Parathyroid adenoma (tissue), 2 donors: Measurements from ENCODE around the gene DPH7.
"Not testable (repeated sequence)": the region's sequence is repeated elsewhere in the genome, so short reads cannot be mapped to it uniquely, and the experiment has no call there.

ENCODE experiments used
- H2AFZ ChIP-seq: fragments of 300-600 bp; sonication (generic); one replicate; pipeline ENCODE4 v1.7.0; 2017; ENCODE audit warnings: antibody characterized with exemption, mild to moderate bottlenecking
- H3K27ac ChIP-seq: fragments of 300-600 bp; sonication (generic); one replicate; pipeline ENCODE4 v1.7.0; 2017
- H3K27me3 ChIP-seq: fragments of 300-600 bp; sonication (generic); one replicate; pipeline ENCODE4 v1.7.0; 2017; ENCODE audit warnings: low read length; ENCODE audit not compliant: control insufficient read depth, insufficient read depth
- H3K36me3 ChIP-seq: fragments of 300-600 bp; sonication (generic); one replicate; pipeline ENCODE4 v1.7.0; 2017; ENCODE audit warnings: low read length; ENCODE audit not compliant: control insufficient read depth, insufficient read depth
- H3K4me1 ChIP-seq: fragments of 300-600 bp; sonication (generic); one replicate; pipeline ENCODE4 v1.7.0; 2017; ENCODE audit warnings: control low read depth
- H3K4me2 ChIP-seq: fragments of 300-600 bp; sonication (generic); one replicate; pipeline ENCODE4 v1.7.0; 2017; ENCODE audit warnings: low read length
- H3K4me3 ChIP-seq: fragments of 300-600 bp; sonication (generic); one replicate; pipeline ENCODE4 v1.7.0; 2017; ENCODE audit warnings: low read depth, low read length
- H3K79me2 ChIP-seq: fragments of 300-600 bp; sonication (generic); one replicate; pipeline ENCODE4 v1.7.0; 2017; ENCODE audit warnings: control low read depth
- H3K9ac ChIP-seq: fragments of 300-600 bp; sonication (generic); one replicate; pipeline ENCODE4 v1.7.0; 2017; ENCODE audit warnings: mild to moderate bottlenecking
- H3K9me3 ChIP-seq: fragments of 300-600 bp; sonication (generic); one replicate; pipeline ENCODE4 v1.7.0; 2017; ENCODE audit warnings: low read length; ENCODE audit not compliant: control insufficient read depth
- TF ChIP-seq, protein P1 (sequence below): fragments of 300-600 bp; sonication (generic); IDR thresholded peaks from one replicate; pipeline ENCODE4 v1.7.0; 2017; ENCODE audit warnings: antibody characterized with exemption, mild to moderate bottlenecking
- donor health status: primary hyperparathyroidism.

DPH7 gene

DNA sequence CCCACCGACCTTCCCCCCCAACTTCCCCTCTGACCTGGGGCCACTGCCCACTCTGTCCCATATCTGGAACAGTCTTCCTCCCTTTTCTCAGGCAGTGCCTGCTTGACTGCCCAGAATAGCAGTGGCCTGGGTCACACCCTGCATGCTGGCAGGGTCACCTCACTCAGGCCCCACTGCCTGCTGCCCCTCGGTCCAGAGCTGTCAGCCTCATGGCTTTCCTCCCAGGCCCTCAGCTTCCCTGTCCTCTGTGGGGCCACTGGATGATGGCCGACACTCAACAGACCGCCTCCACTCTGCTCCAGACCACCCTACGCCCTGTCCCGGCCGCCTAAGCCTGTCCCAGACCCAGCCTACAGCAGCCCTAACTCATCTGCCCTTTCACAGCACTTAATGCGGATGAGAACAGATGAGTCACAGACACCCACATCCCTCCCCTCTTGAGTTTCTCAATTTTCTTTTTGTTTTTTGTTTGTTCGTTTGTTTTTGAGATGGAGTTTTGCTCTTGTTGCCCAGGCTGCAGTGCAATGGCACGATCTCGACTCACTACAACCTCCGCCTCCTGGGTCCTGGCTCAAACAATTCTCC lies 34.5 kb downstream of the DPH7 start:
- no peaks in the 10 kb centered on the region for H3K4me1 ChIP-seq
- H3K9ac ChIP-seq = no peak overlapping the region
- TF ChIP-seq, protein P1, sequence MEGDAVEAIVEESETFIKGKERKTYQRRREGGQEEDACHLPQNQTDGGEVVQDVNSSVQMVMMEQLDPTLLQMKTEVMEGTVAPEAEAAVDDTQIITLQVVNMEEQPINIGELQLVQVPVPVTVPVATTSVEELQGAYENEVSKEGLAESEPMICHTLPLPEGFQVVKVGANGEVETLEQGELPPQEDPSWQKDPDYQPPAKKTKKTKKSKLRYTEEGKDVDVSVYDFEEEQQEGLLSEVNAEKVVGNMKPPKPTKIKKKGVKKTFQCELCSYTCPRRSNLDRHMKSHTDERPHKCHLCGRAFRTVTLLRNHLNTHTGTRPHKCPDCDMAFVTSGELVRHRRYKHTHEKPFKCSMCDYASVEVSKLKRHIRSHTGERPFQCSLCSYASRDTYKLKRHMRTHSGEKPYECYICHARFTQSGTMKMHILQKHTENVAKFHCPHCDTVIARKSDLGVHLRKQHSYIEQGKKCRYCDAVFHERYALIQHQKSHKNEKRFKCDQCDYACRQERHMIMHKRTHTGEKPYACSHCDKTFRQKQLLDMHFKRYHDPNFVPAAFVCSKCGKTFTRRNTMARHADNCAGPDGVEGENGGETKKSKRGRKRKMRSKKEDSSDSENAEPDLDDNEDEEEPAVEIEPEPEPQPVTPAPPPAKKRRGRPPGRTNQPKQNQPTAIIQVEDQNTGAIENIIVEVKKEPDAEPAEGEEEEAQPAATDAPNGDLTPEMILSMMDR = no peak
- no peak overlapping the region for H3K4me2 ChIP-seq
- no peaks in the 10 kb centered on the region for H3K36me3 ChIP-seq
- no peaks in the 10 kb centered on the region for H3K27me3 ChIP-seq
- no peak overlapping the region for H2AFZ ChIP-seq
- H3K9me3 ChIP-seq = no peaks in the 10 kb centered on the region
- no peaks in the 10 kb centered on the region for H3K79me2 ChIP-seq
- no peak overlapping the region for H3K27ac ChIP-seq
- no peak overlapping the region for H3K4me3 ChIP-seq

DNA sequence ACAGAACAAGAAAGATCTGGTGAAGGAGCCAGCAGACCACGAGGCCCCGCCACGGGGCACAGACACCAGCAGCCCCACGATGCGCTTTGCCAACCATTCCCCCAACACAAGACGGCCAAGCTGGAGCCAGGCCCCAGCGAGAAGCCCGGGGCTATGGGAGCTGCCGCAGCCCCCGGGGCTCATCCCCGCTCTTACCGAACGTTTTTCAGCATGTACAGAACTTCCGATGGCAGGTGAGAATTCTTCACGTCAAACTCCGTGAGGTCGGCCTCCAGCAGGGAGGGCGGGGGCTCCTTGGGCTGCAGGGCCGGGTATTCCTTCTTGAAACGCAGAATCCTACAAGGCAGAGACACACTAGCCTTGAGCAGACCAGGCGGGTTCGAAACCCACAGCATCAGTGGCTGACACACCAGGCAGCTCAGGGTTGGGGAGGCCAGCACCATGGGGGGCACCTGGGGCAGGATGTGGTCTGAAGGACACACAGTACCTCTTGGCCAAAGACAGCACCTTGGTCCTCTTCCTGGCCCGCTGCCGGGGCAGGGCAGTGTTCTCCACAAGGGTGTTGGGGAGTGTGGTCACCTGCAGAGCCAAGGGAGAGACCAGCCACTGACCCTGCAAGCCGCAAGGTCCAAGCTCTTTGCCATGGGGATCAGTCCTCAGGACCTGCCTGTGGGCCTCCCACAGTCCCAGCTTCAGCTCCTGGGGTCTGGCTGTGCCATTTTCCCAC lies 35.3 kb downstream of the DPH7 start:
- Histone ChIP-seq H3K4me3 (no peak overlapping the region), H3K4me1 (no peaks in the 10 kb centered on the region), H2AFZ (no peak overlapping the region), H3K4me2 (no peak overlapping the region), H3K27ac (no peak overlapping the region), H3K27me3 (no peaks in the 10 kb centered on the region), H3K79me2 (no peaks in the 10 kb centered on the region), H3K9me3 (no peaks in the 10 kb centered on the region), H3K9ac (no peak overlapping the region), H3K36me3 (no peaks in the 10 kb centered on the region)
- TF ChIP-seq, protein P1 = no peak

DNA sequence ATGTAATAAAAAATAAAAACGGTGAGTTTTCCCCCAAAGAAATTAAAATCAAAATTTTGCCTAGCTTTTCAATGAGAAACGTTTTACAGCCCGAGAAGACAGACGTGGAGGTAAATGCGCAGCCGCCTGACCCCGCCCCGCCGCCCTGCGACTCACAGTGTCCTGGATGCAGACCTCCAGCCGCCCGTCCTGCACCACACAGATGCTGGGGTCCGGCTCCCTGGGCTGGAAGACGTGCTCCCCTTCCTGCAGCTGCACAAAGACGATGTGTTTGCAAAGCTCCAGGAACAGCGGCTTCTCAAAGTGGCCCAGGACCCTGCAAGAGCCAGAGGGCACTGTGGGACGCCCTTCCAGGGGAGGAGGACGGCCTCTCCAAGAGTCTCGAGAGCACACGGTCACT lies 36.2 kb downstream of the DPH7 start:
- Histone ChIP-seq H3K36me3 (no peaks in the 10 kb centered on the region), H3K9ac (no peak overlapping the region), H3K27ac (no peak overlapping the region), H3K79me2 (no peaks in the 10 kb centered on the region), H3K4me1 (no peaks in the 10 kb centered on the region), H3K27me3 (no peaks in the 10 kb centered on the region), H2AFZ (no peak overlapping the region), H3K9me3 (no peaks in the 10 kb centered on the region), H3K4me3 (no peak overlapping the region), H3K4me2 (no peak overlapping the region)
- TF ChIP-seq, protein P1 = no peak

DNA sequence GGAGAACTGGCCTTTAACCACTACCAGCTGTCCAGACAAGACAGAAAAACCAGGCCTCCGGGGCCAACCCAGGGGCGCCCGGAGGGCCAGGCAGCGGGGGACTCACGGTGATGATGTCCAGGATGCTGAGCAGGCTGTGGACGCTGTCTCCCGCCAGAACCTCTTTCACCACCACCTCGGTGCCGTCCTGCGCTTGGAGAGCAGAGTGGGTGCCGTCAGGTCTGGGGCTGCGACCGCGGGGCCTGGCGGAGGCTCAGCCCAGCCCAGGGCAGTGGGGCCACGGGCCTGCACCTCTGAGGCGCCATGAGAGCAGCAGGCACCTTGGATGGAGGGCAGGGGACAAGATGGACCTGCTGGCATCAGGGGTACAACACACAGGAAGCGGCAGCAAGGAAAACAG lies 38.2 kb downstream of the DPH7 start:
- no peak overlapping the region for H3K27ac ChIP-seq
- H3K4me3 ChIP-seq = no peak overlapping the region
- H3K4me1 ChIP-seq = no peaks in the 10 kb centered on the region
- no peak overlapping the region for H2AFZ ChIP-seq
- no peaks in the 10 kb centered on the region for H3K27me3 ChIP-seq
- no peaks in the 10 kb centered on the region for H3K9me3 ChIP-seq
- no peak overlapping the region for H3K4me2 ChIP-seq
- no peaks in the 10 kb centered on the region for H3K79me2 ChIP-seq
- TF ChIP-seq, protein P1 = no peak
- no peak overlapping the region for H3K9ac ChIP-seq
- H3K36me3 ChIP-seq = no peaks in the 10 kb centered on the region

DNA sequence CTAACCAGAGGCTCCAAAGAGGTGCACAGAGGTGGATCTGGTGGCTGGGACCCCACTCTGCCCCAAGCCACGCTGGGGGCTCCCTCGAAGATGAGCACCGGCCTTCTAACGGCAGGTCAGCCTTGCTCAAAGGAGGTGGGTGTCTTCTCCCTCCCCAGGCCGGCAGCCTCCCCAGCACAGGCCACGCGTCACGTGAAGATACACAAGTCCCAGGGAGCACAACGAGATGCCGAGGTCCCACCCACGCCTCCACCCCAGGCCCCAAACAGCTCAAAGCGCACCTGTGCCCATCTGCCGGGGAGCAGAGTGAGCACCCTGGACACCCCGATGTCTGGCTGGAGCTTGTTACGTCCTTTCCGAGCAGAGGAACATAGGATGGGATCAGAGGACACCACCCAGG lies 40.7 kb downstream of the DPH7 start:
- H3K36me3 ChIP-seq = no peaks in the 10 kb centered on the region
- no peak overlapping the region for H3K27ac ChIP-seq

DNA sequence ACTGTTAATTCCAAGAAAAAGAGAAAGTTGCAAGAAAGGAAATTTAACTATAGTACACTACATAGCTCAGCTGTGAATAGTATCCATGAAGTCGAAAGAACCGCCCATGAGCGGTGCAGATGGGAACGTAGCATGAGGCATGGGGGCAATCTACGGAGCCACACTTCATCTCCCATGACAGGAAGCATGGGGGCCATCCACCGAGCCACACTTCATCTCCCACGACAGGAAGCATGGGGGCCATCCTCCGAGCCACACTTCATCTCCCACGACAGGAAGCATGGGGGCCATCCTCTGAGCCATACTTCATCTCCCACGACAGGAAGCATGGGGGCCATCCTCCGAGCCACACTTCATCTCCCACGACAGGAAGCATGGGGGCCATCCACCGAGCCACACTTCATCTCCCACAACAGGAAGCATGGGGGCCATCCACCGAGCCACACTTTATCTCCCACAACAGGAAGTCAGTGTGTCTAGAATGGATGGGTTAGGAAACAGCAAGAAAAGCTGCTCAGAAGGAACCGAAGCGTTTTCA lies 42.1 kb downstream of the DPH7 start:
- H3K9ac ChIP-seq, H3K4me3 ChIP-seq, H3K27me3 ChIP-seq, H3K79me2 ChIP-seq, H3K4me2 ChIP-seq, H3K27ac ChIP-seq, H2AFZ ChIP-seq, H3K9me3 ChIP-seq, H3K36me3 ChIP-seq, H3K4me1 ChIP-seq: not testable (repeated sequence)

More for the DNA sequence above, 40.7 kb downstream of the DPH7 start:
- Histone ChIP-seq H3K79me2 (no peaks in the 10 kb centered on the region), H3K4me3 (no peak overlapping the region), H3K4me1 (no peaks in the 10 kb centered on the region), H3K4me2 (no peak overlapping the region), H3K27me3 (no peaks in the 10 kb centered on the region), H2AFZ (no peak overlapping the region), H3K9ac (no peak overlapping the region), H3K9me3 (no peaks in the 10 kb centered on the region)
- TF ChIP-seq, protein P1 = no peak
